Panc1 (cell line): ENCODE results near the gene KCNQ1. TPM values are rescaled to one million over a fixed set of nuclear protein-coding genes. Genes with fewer than 3 reads are reported as not detected.
A peak's percentile ranks its signal among the peaks of the same experiment; 100 is the strongest.

Source experiments
- ATAC-seq: fragments of 200-7000 bp; cut with Tn5 transposase; 2 replicates; pipeline ENCODE4 v1.9.1; 2020; ENCODE audit warnings: mild to moderate bottlenecking, moderate library complexity
- BruUV-seq: library from RNA; stranded (reverse); fragments of 400-500 nt; replicated peaks from 2 replicates; lab custom pipeline; 2021; lab: Mats Ljungman, UMichigan
- CTCF ChIA-PET: fragments of 300-600 bp; sonication (Branson Sonifier 250); formaldehyde crosslinking; loops from one replicate; lab custom pipeline; 2022; ENCODE audit warnings: antibody characterized with exemption; lab: Charles Lee
- POLR2A ChIA-PET: fragments of 300-600 bp; sonication (Branson Sonifier 250); formaldehyde crosslinking; loops from one replicate; lab custom pipeline; 2022; ENCODE audit warnings: antibody characterized with exemption; lab: Charles Lee
- DNase-seq: peaks from one replicate; pipeline ENCODE4 v3.0.0-alpha.2; 2010; ENCODE audit warnings: low read depth, low spot score
- H3K27ac ChIP-seq: 2 replicates; pipeline ENCODE4 v1.5.1; 2011; ENCODE audit warnings: mild to moderate bottlenecking, low read length, inconsistent platforms
- H3K27me3 ChIP-seq: fragments of 200-500 bp; sonication (Bioruptor generic); 2 replicates; pipeline ENCODE4 v1.6.0; 2014; ENCODE audit warnings: low read length, inconsistent platforms; ENCODE audit not compliant: control insufficient read depth, insufficient read depth
- H3K36me3 ChIP-seq: fragments of 200-500 bp; sonication (Bioruptor generic); 2 replicates; pipeline ENCODE4 v1.5.1; 2014; ENCODE audit warnings: inconsistent platforms, mild to moderate bottlenecking, low read length, moderate library complexity; ENCODE audit not compliant: control insufficient read depth, insufficient read depth
- H3K4me1 ChIP-seq: 2 replicates; pipeline ENCODE4 v1.5.1; 2011; ENCODE audit warnings: inconsistent platforms, mild to moderate bottlenecking, low read length, moderate library complexity; ENCODE audit not compliant: control insufficient read depth, insufficient read depth
- H3K4me3 ChIP-seq, 2 experiments: 2 replicates each; pipeline ENCODE4 v1.5.1; 2011 to 2012; ENCODE audit warnings: low read depth in 2 of 2, low read length in 2 of 2, mild to moderate bottlenecking in 2 of 2, inconsistent platforms in 1 of 2, moderate library complexity in 1 of 2
- H3K9me3 ChIP-seq: fragments of 200-500 bp; sonication (Bioruptor generic); 2 replicates; pipeline ENCODE4 v1.5.1; 2014; ENCODE audit warnings: low read depth, mild to moderate bottlenecking, inconsistent platforms, low read length, moderate library complexity; ENCODE audit not compliant: control insufficient read depth, insufficient read depth
- POLR2AphosphoS5 ChIP-seq: IDR thresholded peaks from 2 replicates; pipeline ENCODE4 v1.6.1; 2012; ENCODE audit warnings: mild to moderate bottlenecking, low read depth, low read length, moderate library complexity
- SIN3A ChIP-seq: IDR thresholded peaks from 2 replicates; pipeline ENCODE4 v1.6.1; 2012; ENCODE audit warnings: low read depth, mild to moderate bottlenecking, low read length, moderate library complexity, borderline replicate concordance; ENCODE audit not compliant: insufficient read depth
- TCF7L2 ChIP-seq: IDR thresholded peaks from 2 replicates; pipeline ENCODE4 v1.6.1; 2011; ENCODE audit warnings: mild to moderate bottlenecking, low read depth, low read length, inconsistent platforms
- in situ Hi-C: cut with HindIII; loops from 2 replicates; pipeline ENCODE4 v1.10.0; 2016; ENCODE audit warnings: low sequenced_read_pairs, low pct_unique_long_range_greater_than_20kb
- intact Hi-C: fragments of 100-400 bp; cut with micrococcal nuclease; formaldehyde crosslinking; loops from one replicate; pipeline ENCODE4 v1.10.0; 2022; ENCODE audit not compliant: unreplicated experiment
- total RNA-seq: library from RNA; stranded (reverse); gene quantifications from one replicate; pipeline ENCODE4 v1.2.1, GENCODE V29; 2021; ENCODE audit not compliant: unreplicated experiment
- TF ChIP-seq, protein P1 (sequence below), 2 experiments: IDR thresholded peaks; 2 replicates each; pipeline ENCODE4 v1.6.1; 2011 to 2012; ENCODE audit warnings: low read depth in 2 of 2, control low read depth in 1 of 2, low read length in 1 of 2, mild to moderate bottlenecking in 1 of 2, moderate library complexity in 1 of 2; ENCODE audit not compliant: insufficient read depth in 1 of 2
- TF ChIP-seq, protein P2 (sequence below): fragments of 450-650 bp; IDR thresholded peaks from 2 replicates; pipeline ENCODE4 v1.5.1; 2017; ENCODE audit warnings: mild to moderate bottlenecking

KCNQ1 gene
- total RNA-seq, 1 experiment from 2014 or later, result 1.0 TPM

DNA sequence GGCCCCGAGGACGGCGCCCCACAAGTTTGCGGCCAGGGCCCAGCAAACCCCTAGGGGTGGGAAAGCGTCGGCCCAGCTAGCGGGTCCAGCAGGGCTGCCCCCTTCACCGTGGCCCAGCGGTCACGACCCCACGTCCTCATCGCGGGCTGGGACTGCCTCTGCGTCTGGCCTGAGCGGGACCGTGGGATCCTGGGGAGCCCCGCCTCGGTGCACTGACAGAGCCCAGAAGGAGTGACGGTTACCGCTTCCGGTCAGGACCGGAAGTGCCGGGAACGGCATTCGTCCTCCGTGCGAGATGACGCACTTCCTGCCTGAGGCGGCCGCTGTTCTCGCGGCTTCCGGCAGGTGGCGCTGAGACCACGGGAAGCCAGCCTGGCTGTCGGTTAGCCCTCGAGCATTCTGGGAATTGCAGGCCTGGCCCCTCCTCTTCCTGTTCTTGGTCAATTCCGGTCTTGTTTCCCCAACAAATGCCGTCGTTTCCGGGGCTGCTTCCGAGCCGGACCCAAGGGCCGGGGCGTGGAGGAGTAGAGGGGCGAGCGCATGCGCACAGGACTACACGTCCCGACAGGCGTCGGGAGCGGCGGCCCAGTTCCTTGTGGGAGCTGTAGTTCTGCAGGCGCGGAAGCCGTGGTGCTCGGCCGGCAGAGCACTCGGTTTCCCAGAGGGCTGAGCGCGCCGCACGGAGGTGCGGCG, 44.6 kb upstream of the KCNQ1 start, which contains the start of gene TSSC4:
TSS of gene TSSC4 (plus strand) at position 682 of the 693 bp plus-strand sequence. CDS start 1,884 bp downstream, outside the sequence.
- POLR2A ChIA-PET, result interaction anchor here (0.6 to 1.0 kb wide), 4 partner anchors 9 to 308 kb away, joined by 3 to 21 read pairs (median 13); no protein-coding TSS in a partner anchor
- peak within 1 kb of the TSS; percentile 93 to 100 for H3K4me3 ChIP-seq
- intact Hi-C loops (loop anchor here (1.0 kb wide), 1 partner anchor 20 kb away; no protein-coding TSS in a partner anchor), in situ Hi-C loops (no loop called here)
- peak; percentile 92 for ATAC-seq
- H3K36me3 ChIP-seq, result peaks cover 6% of the 10 kb centered on the region; the same call in 1 of the 2 replicates
- H3K27me3 ChIP-seq, result no peaks in the 10 kb centered on the region
- BruUV-seq, result no TSS peak
- CTCF ChIA-PET, result interaction anchor here (0.6 to 1.4 kb wide), 11 partner anchors 12 to 666 kb away, joined by 3 to 58 read pairs (median 3); no protein-coding TSS in a partner anchor
- TF ChIP-seq TCF7L2, result 0 out of 2 replicates have a peak, but pooled peaks have one; percentile 36
- TF ChIP-seq, protein P1, sequence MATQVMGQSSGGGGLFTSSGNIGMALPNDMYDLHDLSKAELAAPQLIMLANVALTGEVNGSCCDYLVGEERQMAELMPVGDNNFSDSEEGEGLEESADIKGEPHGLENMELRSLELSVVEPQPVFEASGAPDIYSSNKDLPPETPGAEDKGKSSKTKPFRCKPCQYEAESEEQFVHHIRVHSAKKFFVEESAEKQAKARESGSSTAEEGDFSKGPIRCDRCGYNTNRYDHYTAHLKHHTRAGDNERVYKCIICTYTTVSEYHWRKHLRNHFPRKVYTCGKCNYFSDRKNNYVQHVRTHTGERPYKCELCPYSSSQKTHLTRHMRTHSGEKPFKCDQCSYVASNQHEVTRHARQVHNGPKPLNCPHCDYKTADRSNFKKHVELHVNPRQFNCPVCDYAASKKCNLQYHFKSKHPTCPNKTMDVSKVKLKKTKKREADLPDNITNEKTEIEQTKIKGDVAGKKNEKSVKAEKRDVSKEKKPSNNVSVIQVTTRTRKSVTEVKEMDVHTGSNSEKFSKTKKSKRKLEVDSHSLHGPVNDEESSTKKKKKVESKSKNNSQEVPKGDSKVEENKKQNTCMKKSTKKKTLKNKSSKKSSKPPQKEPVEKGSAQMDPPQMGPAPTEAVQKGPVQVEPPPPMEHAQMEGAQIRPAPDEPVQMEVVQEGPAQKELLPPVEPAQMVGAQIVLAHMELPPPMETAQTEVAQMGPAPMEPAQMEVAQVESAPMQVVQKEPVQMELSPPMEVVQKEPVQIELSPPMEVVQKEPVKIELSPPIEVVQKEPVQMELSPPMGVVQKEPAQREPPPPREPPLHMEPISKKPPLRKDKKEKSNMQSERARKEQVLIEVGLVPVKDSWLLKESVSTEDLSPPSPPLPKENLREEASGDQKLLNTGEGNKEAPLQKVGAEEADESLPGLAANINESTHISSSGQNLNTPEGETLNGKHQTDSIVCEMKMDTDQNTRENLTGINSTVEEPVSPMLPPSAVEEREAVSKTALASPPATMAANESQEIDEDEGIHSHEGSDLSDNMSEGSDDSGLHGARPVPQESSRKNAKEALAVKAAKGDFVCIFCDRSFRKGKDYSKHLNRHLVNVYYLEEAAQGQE (IDR thresholded peaks at IDR 0.05; ENCODE audit: insufficient read depth in 1 of 2, low read depth in 2 of 2, low read length in 1 of 2), result peak in 1 of 2 experiments; percentile 75; a peak in 1 of 4 replicates
- TF ChIP-seq SIN3A, result peak; percentile 94; the same call in 1 of the 2 replicates
- peak; percentile 99 for TF ChIP-seq POLR2AphosphoS5
- TF ChIP-seq, protein P2, sequence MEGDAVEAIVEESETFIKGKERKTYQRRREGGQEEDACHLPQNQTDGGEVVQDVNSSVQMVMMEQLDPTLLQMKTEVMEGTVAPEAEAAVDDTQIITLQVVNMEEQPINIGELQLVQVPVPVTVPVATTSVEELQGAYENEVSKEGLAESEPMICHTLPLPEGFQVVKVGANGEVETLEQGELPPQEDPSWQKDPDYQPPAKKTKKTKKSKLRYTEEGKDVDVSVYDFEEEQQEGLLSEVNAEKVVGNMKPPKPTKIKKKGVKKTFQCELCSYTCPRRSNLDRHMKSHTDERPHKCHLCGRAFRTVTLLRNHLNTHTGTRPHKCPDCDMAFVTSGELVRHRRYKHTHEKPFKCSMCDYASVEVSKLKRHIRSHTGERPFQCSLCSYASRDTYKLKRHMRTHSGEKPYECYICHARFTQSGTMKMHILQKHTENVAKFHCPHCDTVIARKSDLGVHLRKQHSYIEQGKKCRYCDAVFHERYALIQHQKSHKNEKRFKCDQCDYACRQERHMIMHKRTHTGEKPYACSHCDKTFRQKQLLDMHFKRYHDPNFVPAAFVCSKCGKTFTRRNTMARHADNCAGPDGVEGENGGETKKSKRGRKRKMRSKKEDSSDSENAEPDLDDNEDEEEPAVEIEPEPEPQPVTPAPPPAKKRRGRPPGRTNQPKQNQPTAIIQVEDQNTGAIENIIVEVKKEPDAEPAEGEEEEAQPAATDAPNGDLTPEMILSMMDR, result peak; percentile 100
- no peaks in the 10 kb centered on the region for H3K9me3 ChIP-seq
- H3K27ac ChIP-seq, result peak within 1 kb of the TSS; percentile 97
- peak; percentile 100 for DNase-seq
- peaks cover 20% of the 10 kb centered on the region for H3K4me1 ChIP-seq

DNA sequence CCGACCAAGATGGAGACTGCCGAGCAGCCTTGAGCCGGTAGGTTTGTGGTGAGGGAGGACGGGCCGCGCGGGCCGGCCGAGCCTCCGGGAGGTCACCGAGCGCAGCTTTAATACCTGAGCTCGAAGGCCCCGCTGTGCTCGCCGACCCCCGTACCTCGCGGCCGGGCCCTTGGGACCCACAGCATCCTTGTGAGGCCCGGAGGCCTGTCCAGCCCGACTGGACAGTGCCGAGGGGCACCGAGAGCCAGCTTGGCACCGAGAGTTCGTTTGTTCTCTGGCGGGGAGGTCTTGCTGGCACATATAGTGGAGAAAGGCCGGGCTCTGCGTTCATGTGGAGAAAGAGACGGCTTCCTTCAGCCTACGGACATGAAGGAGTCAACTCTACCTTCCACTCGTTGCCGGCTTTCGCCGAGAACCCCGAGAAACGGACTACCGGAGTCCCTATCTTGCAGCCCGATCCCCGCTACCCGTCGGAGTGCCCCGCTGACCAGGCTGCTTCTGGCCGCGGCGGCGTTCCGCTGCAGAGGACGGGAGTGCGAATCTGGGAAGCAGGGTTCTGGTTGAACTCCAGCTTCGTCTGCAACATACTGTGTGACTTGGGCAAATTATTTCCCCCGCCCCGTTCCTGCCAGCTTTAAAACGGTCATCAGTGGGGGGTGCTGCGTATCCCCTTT, 43.9 kb upstream of the KCNQ1 start:
- Histone ChIP-seq H3K4me3 (peak overlapping the region; percentile 93 to 100), H3K4me1 (peaks cover 20% of the 10 kb centered on the region), H3K9me3 (no peaks in the 10 kb centered on the region), H3K36me3 (peaks cover 6% of the 10 kb centered on the region; the same call in 1 of the 2 replicates), H3K27ac (peak overlapping the region; percentile 94), H3K27me3 (no peaks in the 10 kb centered on the region)
- intact Hi-C loops (loop anchor here (1.0 kb wide), 1 partner anchor 19 kb away; no protein-coding TSS in a partner anchor), in situ Hi-C loops (no loop called here)
- ATAC-seq (peak; percentile 2), DNase-seq (no peak)
- CTCF ChIA-PET, result interaction anchor here (0.6 to 1.4 kb wide), 12 partner anchors 11 to 665 kb away, joined by 3 to 58 read pairs (median 3); no protein-coding TSS in a partner anchor
- POLR2A ChIA-PET, result interaction anchor here (0.6 to 1.0 kb wide), 4 partner anchors 9 to 307 kb away, joined by 3 to 21 read pairs (median 13); no protein-coding TSS in a partner anchor
- BruUV-seq, result TSS peak; percentile 84
- 0 out of 2 replicates have a peak, but pooled peaks have one; percentile 57 for TF ChIP-seq SIN3A
- no peak for TF ChIP-seq TCF7L2
